Midbrain (tissue), 1 donor: ENCODE results near the gene RNF213.
A peak's percentile ranks its signal among the peaks of the same experiment; 100 is the strongest.
"Not testable (repeated sequence)": the region's sequence is repeated elsewhere in the genome, so short reads cannot be mapped to it uniquely, and the experiment has no call there.

ENCODE experiments used
- DNase-seq: peaks from one replicate; lab custom pipeline; 2025; lab: John Stamatoyannopoulos, UW

RNF213 gene

DNA sequence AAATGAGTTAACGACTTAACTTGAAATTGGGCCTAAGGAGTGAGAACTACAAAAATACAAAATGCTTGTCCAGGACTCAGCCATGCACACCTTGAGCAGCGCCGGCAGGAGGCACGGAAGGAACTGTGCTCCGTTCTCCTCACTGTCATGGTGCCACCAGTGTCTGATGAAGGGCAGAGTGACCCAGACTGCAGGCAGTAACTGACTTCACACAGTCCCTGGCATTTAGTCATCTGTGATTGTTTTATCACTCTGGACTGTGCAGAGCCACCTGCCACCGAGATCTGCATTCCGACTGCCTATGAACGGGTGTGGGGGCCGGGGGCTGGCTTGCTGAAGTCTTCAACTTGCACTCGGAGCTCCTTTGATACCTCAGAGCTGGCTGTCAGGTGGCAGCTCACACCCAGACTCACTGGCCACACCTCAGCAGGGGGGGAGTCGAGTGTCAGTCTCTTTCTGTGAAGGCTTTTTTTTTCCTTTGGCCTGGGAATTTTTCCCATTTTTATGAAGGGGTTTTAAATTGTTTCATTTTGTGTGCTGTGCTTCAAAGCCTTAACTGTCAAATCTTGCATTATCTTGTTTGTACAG is 134.1 kb downstream of the RNF213 start:
- DNase-seq, result no peak

DNA sequence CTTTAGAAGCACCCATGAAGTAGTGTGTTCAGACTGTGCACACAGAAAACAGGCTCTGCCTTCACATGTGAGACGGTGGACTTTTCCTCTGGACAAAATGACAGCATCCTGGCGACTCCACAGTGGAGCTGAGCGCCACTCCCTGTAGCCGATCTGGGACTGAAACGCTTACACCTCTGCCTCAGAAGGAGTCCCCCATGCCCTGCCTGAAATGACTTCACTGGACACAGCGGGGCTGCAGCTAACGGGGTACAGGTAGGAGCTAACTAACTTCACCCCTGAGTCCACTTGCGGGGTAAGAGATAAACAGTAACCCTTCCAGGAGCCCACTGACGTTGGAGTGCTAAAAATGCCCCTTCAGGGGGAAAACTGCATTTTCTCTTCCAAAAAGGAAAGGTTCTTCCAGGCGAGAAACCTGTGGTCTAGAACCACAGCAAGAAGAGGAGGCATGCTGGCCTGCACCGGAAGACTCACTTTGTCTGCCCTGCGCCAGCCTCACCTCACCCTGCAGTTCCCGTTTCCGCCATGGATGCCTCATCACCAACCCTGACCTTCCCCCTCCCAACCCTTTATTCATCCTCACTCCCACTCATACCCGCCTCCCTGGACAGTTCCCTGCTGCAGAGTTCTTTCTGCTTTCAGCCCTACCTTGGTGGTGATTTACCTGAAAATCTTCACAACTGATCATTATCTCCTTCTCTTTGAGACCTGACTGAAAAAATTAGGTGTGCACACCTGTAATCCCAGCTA is 134.9 kb downstream of the RNF213 start:
- no peak for DNase-seq

DNA sequence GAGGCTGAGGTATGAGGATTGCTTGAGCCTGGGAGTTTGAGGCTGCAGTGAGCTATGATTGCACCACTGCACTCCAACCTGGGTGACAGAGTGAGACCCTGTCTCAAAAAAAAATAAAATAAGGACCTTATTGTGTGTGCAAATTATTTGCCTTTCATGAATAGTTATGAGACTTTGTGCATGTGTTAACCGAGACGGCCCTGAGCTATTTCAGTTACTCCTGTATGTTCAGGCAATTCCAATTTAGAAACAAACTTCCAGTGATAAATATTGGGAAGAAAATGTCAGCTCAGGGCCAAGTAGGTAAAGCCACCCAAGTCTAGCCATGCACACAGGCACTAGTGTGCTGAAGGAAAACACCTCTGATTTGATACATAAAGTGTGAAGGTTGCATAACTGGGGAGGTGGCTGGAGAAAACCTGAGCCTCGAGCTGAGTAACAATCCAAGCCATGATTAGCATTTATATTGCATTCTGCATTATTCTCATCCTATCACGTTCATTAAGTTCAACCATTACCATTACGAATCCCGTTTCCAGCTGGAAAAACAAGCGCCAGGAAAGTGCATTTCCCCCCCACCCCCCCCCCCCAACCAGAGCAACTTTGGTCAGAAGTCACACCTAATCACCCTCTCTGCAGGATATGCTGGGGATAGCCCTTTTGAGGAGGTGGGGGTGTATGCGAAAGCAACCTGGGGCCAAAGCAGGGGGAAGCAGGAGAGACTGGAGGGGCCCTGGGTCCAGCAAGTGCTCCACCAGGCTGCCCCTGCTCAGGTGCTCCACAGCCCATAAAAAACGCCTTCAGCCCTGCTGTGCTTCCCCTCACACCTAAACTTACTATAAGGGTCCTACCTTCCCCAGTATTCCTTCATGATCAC is 135.7 kb downstream of the RNF213 start:
- DNase-seq, result no peak

DNA sequence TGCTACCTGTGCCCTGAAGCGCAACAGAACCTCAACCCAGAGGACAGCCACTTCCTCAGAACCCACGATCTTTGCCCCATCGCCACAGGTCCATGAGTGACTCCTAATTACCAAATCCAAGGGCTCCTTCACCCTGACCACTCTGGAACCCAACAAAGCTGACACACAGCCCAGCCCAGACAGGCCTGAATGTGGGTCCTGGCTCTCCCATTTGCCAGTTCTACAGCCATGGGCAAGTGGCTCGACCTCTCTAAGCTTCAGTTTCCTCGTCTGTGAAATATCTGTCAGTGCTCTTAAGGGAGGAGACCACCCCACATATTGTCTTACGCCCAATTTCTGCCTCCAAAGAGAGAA is 136.4 kb downstream of the RNF213 start:
- DNase-seq, result no peak

DNA sequence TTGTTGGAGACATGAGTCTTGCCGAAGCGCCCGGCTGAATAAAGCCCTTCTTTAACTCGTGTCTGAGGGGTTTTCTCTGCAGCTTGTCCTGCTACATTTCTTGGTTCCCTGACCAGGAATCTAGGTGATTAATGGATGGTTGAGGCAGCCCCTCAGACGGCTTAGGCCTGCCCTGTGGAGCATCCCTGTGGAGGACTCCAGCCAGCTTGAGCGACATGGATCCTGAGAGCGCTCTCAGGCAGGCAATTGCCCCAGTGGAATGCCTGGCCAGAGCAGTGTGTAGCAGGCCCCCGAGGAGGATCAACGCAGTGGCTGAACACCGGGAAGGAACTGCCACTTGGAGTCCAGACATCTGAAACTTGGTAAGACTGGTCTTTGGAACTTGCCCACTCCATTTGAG is 137.0 kb downstream of the RNF213 start:
- DNase-seq, result no peak

DNA sequence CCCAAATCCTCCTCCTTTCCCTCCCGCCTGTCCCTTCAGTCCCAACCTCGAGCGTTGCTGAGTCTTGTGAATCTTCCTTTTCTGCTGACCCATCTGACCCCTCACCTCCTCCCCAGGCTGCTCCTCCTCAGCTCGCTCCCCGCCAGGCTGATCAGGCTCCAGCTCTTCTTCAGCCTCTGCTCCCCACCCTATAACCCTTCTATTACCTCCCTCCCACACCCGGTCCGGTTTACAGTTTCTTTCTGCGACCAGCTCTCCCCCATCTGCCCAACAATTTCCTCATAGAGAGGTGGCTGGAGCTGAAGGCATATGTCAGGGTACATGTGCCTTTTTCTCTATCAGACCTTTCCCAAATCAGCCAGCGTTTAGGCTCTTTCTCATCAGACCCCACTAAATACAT is 140.4 kb downstream of the RNF213 start:
- not testable (repeated sequence) for DNase-seq

DNA sequence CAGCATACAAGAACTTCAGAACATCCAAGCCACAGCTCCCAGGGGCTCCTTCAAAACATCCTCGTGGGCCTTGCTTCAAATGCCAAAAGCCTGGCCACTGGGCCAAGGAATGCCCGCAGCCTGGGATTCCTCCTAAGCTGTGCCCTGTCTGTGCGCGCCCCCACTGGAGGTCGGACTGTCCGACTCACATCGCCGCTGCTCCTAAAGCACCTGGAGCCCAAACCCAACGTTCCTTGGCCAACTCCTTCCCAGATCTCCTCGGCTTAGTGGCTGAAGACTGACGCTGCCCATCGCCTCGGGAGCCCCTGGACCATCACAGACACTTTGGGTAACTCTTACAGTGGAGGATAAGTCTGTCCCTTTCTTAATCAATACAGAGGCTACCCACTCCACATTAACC is 141.4 kb downstream of the RNF213 start:
- not testable (repeated sequence) for DNase-seq

DNA sequence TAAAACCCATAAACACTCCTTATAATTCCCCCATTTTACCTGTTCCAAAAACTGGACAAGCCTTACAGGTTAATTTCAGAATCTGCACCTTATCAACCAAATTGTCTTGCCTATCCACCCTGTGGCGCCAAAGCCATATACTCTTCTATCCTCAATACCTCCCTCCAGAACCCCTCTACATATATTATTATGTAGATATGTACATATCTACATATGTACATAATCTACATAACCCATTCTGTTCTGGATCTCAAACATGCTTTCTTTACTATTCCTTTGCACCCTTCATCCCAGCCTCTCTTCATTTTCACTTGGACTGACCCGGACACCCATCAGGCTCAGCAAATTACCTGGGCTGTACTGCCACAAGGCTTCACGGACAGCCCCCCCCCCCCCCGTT is 142.3 kb downstream of the RNF213 start:
- DNase-seq, result no peak

DNA sequence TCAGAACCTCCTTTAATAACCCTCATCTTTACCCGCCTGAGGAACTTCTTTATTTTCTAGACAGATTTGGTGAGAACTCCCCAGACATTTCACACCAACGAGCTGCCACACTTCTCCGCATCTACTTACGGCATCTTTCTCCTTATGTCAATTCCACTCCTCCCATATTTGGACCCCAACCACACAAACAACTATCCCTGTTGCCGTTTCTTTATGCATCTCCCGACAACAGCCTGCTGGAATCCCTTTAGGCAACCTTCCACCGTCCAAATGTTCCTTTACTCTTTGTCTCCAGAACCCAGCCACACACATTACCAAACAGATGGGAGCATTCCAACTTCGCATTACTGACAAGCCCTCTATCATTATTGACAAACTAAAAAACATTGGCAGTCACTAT is 145.5 kb downstream of the RNF213 start:
- no peak for DNase-seq

DNA sequence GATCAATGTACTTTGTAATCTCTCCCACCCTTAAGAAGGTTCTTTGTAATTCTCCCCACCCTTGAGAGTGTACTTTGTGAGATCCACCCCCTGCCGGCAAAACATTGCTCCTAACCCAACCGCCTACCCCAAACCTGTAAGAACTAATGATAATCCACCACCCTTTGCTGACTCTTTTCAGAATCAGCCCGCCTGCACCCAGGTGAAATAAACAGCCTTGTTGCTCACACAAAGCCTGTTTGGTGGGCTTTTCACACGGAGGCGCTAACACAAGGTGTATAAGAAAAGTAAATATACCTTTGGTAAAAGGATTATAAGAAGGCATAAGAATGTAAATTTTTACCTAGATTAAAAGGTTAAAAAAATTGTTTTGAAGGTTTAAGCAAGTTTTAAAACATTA is 147.3 kb downstream of the RNF213 start:
- DNase-seq, result not testable (repeated sequence)

DNA sequence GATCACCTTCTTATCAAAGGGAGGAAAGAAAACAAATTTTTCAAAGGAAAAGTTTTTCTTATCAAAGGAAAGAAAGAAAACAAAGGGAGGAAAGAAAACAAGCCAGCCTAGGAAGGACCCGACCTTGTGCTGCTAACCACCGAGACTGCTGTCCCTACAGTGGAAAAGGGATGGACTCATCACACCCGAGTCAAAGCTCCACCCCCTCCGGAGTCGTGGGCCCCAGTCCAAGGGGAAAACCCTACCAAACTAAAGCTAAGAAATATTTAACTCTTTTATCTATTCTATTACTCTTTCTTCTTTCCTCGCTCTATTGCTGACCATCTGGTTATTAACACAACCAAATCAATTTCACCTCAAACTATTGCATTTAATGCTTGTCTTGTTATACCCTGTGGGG is 148.2 kb downstream of the RNF213 start:
- DNase-seq, result no peak

DNA sequence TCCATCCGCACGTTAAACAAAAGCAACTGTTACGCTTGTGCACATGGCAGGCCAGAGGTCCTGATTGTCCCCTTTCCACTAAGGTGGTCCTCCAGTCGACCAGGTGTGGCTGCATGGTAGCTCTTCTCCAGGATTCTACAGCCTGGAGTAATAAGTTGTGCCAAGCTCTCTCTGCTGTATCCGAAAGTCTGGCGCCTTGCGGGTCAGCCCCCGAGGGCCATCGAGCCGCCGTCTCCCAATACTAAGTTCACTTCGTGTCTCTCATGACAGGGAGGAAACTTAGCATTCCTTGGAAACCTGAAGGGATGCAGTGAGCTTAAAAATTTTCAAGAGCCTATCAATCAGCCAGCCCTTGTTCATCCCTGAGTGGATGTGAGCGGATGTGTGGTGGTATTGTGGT is 149.0 kb downstream of the RNF213 start:
- no peak for DNase-seq

DNA sequence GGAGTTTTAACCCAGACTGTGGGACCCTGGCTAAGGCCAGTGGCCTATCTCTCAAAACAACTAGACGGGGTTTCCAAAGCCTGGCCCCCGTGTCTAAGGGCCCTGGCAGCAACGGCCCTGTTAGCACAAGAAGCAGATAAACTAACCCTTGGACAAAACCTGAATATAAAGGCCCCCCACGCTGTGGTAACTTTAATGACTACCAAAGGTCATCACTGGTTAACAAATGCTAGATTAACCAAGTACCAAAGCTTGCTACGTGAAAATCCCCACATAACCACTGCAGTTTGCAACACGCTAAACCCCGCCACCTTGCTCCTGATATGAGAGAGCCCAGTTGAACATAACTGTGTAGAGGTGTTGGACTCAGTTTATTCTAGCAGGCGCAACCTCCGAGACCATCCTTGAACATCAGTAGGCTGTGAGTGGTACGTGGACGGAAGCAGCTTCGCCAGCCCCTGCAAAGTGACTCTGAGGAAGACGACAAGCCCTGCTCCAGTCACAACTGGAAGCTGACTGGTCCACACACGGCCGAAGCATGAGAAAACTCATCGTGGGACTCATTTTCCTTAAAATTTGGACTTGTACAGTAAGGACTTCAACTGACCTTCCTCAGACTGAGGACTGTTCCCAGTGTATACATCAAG is 149.9 kb downstream of the RNF213 start:
- not testable (repeated sequence) for DNase-seq

DNA sequence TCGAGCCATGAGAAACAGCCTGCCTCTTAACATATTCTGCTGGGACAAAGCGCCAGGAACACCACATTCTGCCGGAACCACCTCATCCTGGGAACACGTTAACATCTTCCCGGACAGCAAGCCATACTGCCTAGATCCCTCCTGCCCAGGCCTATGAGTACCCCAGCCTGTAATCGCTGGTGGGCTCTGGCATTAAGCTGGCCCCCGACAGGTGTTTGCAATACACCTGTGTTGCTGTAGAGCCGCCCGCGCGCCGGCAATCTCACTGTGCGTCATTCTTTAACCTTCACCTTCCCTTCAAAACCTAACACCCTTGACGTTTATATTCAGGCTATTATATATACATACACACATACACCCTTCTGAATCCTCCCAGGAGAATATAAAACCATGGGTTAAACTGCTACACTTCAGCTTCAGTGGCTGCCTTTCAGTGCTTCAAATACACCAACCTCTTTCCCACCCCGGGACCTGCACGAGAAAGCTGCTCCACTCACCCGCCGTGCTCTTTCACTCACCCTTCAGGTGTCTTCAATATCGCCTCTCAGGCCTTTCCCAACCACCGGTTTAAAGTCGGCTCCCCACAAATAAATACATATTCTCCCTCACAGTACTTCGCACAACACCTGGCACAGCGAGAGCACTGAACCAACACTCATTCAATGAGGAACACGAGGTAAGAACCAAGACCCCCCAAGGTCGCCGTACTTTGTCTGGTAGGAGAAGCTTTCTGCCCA is 153.3 kb downstream of the RNF213 start:
- no peak for DNase-seq

DNA sequence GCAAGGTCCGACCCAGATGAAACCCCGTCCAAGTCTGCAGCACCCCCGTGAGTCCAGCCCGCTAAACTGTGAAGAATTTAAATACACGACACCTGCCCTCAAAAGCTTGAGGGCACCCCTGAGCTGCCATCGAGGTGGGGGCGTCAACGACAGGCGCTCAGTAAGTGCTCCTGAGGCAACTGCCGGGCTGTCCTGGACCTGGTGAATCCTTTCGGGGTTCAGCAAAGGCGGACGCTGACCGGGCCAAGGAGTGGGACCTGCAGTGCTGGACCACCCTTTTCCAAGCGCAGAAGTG is 153.8 kb downstream of the RNF213 start:
- no peak for DNase-seq

DNA sequence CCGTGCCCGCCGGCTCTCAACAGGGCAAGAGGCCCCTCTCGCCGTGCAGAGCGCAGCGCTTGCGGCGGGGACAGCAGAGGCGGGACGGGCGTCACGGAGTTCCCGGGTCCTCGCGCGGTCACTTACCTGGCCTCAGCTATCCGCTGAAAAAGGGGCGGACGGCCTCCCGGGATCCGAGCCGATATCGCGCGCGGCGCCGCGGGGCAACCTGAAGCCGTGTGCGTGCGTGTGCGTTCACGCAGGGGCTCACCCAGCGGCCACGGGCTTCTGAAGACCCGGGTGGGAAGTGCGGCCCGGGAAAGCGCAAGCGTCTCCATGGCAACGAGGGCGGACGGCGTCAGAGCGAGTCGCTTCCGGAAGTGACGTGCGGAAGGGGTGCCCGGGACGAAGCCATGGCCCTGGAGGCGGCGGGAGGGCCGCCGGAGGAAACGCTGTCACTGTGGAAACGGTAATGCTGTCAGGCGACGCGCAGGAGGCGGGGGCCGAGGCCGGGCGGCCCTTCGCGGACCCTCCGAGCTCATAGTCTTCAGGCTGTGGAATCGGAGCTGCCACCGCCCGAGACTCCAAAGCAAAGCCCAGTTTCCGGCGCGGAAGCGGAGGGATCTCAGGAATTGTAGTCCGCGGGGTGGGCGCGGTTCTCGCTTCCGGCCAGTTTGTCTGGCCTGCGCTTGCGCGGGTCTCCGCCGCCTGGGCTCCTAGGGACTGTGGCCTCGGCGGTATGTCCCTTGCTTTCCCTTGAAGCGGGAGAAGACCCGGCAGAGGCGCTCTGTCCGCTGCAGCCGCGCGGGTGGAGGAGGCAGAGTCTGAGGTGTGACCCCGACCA is 154.4 kb downstream of the RNF213 start, which contains the start of gene ENDOV:
ENDOV (plus strand) TSS at position 365 of the 823 bp plus-strand sequence; CDS start at position 393, 28 bp downstream.
- peak; percentile 95 for DNase-seq

DNA sequence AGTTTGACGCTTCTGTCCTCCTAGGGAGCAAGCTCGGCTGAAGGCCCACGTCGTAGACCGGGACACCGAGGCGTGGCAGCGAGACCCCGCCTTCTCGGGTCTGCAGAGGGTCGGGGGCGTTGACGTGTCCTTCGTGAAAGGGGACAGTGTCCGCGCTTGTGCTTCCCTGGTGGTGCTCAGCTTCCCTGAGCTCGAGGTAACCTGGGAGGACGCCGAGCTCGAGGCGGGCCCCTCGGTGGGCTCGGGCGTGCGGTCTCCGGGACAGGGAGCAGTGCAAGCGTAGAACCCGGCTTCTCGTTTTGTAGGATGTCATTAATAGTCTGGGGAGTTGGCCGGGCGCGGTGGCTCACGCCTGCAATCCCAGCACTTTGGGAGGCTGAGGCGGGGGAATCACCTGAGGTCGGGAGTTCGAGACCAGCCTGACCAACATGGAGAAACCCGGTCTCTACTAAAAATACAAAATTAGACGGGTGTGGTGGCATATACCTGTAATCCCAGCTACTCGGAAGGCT is 155.0 kb downstream of the RNF213 start:
- no peak for DNase-seq

DNA sequence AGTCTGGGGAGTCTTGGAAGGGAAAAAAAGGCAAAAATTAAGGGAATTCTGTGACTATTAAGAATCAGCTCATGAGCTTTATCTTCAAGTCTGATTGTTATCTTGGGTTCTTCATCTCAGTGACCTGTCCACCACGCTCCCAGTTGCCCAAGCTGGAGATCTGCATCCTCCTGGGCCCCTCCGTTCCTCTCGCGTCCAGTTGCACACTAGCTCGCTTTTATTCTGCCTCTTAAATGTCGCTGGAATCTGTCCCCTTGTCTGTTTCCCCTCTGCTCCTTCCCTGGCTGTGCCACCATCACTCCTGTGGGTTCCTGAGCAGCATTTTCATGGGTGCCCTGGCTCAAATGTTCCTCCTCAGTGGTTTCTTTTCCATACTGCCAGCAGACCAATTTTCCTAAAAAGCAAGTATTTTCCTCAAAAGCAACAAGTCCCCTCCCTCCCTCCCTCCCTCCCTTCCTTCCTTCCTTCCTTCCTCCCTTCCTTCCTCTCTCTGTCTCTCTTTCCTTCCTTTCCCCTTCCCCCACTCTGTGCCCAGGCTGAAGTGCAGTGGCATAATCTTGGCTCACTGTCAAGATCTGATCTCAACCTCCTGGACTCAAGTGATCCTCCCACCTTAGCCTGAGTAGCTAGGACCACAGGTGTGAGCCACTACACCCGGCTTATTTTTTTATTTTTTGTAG is 155.7 kb downstream of the RNF213 start:
- DNase-seq, result no peak

DNA sequence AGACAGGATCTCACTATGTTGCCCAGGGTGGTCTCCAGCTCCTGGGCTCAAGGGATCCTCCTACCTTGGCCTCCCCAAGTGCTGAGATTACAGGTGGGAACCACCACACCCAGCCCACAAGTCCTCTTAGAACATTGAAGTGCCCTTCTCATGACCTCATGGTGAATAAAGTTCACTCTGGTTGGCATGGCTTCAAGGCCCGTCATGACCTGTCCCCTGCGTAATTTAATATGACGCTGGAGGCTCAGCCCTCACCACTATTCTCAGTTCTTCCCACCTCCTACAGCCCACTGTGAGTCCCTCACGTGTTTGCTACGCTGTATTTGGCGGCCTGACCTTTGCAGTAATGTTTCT is 156.3 kb downstream of the RNF213 start:
- no peak for DNase-seq

DNA sequence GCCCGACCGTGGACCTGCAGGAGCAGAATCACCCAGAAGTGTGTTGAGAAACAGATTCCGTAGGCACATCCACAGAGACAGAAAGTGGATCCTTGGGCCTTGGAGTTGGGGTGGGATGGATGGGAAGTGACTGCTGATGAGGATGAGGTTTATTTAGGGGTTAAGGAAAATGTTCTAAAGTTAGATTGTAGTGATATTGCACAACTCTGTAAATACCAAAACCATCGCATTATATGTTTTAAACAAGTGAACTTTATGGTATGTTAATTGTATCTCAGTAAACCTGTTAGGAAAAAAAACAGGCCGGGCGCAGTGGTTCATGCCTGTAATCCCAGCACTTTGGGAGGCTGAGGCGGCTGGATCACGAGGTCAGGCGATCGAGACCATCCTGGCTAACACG is 157.9 kb downstream of the RNF213 start:
- DNase-seq, result no peak
